ENCODE measurements around the gene CCNF.

GRCh38 chr16:2425825-2426430, 3.3 kb upstream of the CCNF start:
- TF ChIP-seq, protein P1, sequence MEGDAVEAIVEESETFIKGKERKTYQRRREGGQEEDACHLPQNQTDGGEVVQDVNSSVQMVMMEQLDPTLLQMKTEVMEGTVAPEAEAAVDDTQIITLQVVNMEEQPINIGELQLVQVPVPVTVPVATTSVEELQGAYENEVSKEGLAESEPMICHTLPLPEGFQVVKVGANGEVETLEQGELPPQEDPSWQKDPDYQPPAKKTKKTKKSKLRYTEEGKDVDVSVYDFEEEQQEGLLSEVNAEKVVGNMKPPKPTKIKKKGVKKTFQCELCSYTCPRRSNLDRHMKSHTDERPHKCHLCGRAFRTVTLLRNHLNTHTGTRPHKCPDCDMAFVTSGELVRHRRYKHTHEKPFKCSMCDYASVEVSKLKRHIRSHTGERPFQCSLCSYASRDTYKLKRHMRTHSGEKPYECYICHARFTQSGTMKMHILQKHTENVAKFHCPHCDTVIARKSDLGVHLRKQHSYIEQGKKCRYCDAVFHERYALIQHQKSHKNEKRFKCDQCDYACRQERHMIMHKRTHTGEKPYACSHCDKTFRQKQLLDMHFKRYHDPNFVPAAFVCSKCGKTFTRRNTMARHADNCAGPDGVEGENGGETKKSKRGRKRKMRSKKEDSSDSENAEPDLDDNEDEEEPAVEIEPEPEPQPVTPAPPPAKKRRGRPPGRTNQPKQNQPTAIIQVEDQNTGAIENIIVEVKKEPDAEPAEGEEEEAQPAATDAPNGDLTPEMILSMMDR (conservative IDR thresholded peaks at IDR 0.05): no peak
- no peak for TF ChIP-seq ZFX (IDR thresholded peaks at IDR 0.05)
